WTC11 (cell line): ENCODE results near the gene NHLH2. TPM values are rescaled to one million over a fixed set of nuclear protein-coding genes. Genes with fewer than 3 reads are reported as not detected.

Experiments
- ATAC-seq: fragments of 200-7000 bp; cut with Tn5 transposase; 2 replicates; pipeline ENCODE4 v1.10.0; 2021; ENCODE audit warnings: mild to moderate bottlenecking, moderate library complexity
- CTCF ChIA-PET: fragments of 300-600 bp; sonication (Branson Sonifier 250); formaldehyde crosslinking; loops from one replicate; lab custom pipeline; 2021; ENCODE audit warnings: antibody characterized with exemption; lab: Charles Lee
- POLR2A ChIA-PET: fragments of 350-600 bp; sonication (Branson Sonifier 250); formaldehyde crosslinking; loops from one replicate; lab custom pipeline; 2021; ENCODE audit warnings: antibody characterized with exemption; lab: Charles Lee
- DNase-seq: peaks from one replicate; pipeline ENCODE4 v3.0.0; 2021; ENCODE audit warnings: low spot score
- H3K27ac Mint-ChIP-seq: 2 replicates; pipeline ENCODE4 v1.8.0; 2021; ENCODE audit warnings: mixed read lengths
- H3K27me3 Mint-ChIP-seq: 2 replicates; pipeline ENCODE4 v1.8.0; 2021; ENCODE audit warnings: low read depth, mild to moderate bottlenecking, moderate library complexity, mixed read lengths
- H3K36me3 Mint-ChIP-seq: 2 replicates; pipeline ENCODE4 v1.8.0; 2021; ENCODE audit warnings: mixed read lengths
- H3K4me1 Mint-ChIP-seq: 2 replicates; pipeline ENCODE4 v1.8.0; 2022; ENCODE audit warnings: mixed read lengths
- H3K4me3 Mint-ChIP-seq: 2 replicates; pipeline ENCODE4 v1.8.0; 2021; ENCODE audit warnings: mild to moderate bottlenecking, moderate library complexity, mixed read lengths
- H3K9me3 Mint-ChIP-seq: 2 replicates; pipeline ENCODE4 v1.8.0; 2021; ENCODE audit warnings: mixed read lengths
- EMX1 ChIP-seq: fragments of 250-450 bp; sonication (Bioruptor Pico); IDR thresholded peaks from 2 replicates; pipeline ENCODE4 v1.8.0; 2021; ENCODE audit warnings: mild to moderate bottlenecking
- GABPB1 ChIP-seq: sonication (generic); formaldehyde crosslinking; IDR thresholded peaks from 2 replicates; pipeline ENCODE4 v1.8.1; 2023; ENCODE audit warnings: mild to moderate bottlenecking, missing genetic modification reagents
- NR1H2 ChIP-seq: sonication (generic); formaldehyde crosslinking; IDR thresholded peaks from 2 replicates; pipeline ENCODE4 v1.9.0; 2021; ENCODE audit warnings: mild to moderate bottlenecking, moderate library complexity, missing genetic modification reagents
- NR3C1 ChIP-seq: sonication (generic); formaldehyde crosslinking; conservative IDR thresholded peaks from 2 replicates; pipeline ENCODE4 v1.8.1; 2023; ENCODE audit warnings: low read depth, mild to moderate bottlenecking, missing genetic modification reagents
- SMAD4 ChIP-seq: sonication (generic); formaldehyde crosslinking; IDR thresholded peaks from 2 replicates; pipeline ENCODE4 v1.8.0; 2022; ENCODE audit warnings: mild to moderate bottlenecking, missing genetic modification reagents
- SOX15 ChIP-seq: fragments of 250-450 bp; sonication (Bioruptor Pico); IDR thresholded peaks from 2 replicates; pipeline ENCODE4 v1.9.0; 2021; ENCODE audit warnings: mild to moderate bottlenecking
- ZNF121 ChIP-seq: sonication (generic); formaldehyde crosslinking; IDR thresholded peaks from 2 replicates; pipeline ENCODE4 v1.8.0; 2023; ENCODE audit warnings: missing genetic modification reagents
- ZNF671 ChIP-seq: fragments of 250-450 bp; sonication (Bioruptor Pico); IDR thresholded peaks from 2 replicates; pipeline ENCODE4 v1.8.0; 2021; ENCODE audit warnings: mild to moderate bottlenecking
- total RNA-seq: library from RNA; stranded (reverse); gene quantifications from 3 replicates; pipeline ENCODE4 v1.2.3, GENCODE V29; 2021
- TF ChIP-seq, protein P1 (sequence below): fragments of 250-450 bp; sonication (Bioruptor Pico); IDR thresholded peaks from 2 replicates; pipeline ENCODE4 v2.1.2; 2022; ENCODE audit warnings: mild to moderate bottlenecking, moderate library complexity
- TF ChIP-seq, protein P2 (sequence below): sonication (generic); formaldehyde crosslinking; IDR thresholded peaks from 2 replicates; pipeline ENCODE4 v1.8.1; 2023; ENCODE audit warnings: mild to moderate bottlenecking, missing genetic modification reagents, moderate library complexity
- TF ChIP-seq, protein P3 (sequence below): sonication (generic); formaldehyde crosslinking; IDR thresholded peaks from 2 replicates; pipeline ENCODE4 v1.8.0; 2022; ENCODE audit warnings: mild to moderate bottlenecking, missing genetic modification reagents
- TF ChIP-seq, protein P4 (sequence below): sonication (generic); formaldehyde crosslinking; IDR thresholded peaks from 2 replicates; pipeline ENCODE4 v1.8.0; 2022; ENCODE audit warnings: mild to moderate bottlenecking, missing genetic modification reagents
- TF ChIP-seq, protein P5 (sequence below): fragments of 250-450 bp; sonication (Bioruptor Pico); IDR thresholded peaks from 2 replicates; pipeline ENCODE4 v1.9.0; 2021; ENCODE audit warnings: mild to moderate bottlenecking, borderline replicate concordance
- TF ChIP-seq, protein P6 (sequence below): sonication (generic); formaldehyde crosslinking; IDR thresholded peaks from 2 replicates; pipeline ENCODE4 v1.8.1; 2023; ENCODE audit warnings: mild to moderate bottlenecking, moderate library complexity, missing genetic modification reagents
- TF ChIP-seq, protein P7 (sequence below): sonication (generic); formaldehyde crosslinking; IDR thresholded peaks from 2 replicates; pipeline ENCODE4 v1.8.0; 2022; ENCODE audit warnings: missing genetic modification reagents

NHLH2 gene
- total RNA-seq, 1 experiment from 2014 or later: 4.3 TPM

DNA sequence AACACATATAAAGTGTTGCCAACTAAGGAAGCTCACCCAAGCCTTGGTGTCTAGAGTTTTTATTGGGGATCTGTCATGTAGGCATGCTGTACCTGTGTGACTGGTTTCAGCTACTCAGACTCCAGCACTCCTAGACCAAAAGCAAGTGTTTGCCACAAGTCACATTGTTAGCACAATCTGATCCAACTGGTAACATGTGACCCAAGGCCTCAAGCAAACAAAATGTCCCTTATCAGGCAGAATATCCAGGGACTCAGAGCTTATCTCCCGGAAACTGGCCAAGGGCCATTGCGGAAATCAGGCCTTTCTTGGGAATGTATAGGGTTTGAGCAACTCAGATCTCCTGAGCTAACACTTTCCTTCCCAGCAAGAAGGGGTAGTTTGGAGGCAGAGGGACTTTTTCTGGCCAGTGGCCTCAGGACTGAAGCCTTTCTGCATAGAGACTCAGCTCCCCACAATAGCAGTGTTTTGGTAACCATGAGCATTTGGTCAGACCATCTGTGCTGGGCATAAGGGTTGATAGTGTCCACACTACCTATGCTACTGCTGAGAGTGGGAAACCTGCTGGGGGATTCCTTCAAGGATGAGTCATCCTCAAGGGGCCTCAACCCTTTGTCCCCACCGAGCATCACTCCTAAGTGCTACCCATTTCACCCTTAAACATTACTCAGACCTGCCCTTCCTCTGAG lies 29.6 kb downstream of the NHLH2 start:
- Mint-ChIP-seq H3K9me3 (peaks cover 10% of the 10 kb centered on the region), H3K27ac (no peak overlapping the region), H3K4me1 (peaks cover 14% of the 10 kb centered on the region), H3K27me3 (peaks cover 3% of the 10 kb centered on the region; the same call in 1 of the 2 replicates), H3K36me3 (peaks cover 6% of the 10 kb centered on the region), H3K4me3 (no peak overlapping the region)
- DNase-seq (no peak), ATAC-seq (no peak)
- TF ChIP-seq SMAD4 (no peak), ZNF121 (no peak), EMX1 (CRISPR knock-in tag) (no peak), NR3C1 (CRISPR knock-in tag) (no peak)
- TF ChIP-seq, protein P1, sequence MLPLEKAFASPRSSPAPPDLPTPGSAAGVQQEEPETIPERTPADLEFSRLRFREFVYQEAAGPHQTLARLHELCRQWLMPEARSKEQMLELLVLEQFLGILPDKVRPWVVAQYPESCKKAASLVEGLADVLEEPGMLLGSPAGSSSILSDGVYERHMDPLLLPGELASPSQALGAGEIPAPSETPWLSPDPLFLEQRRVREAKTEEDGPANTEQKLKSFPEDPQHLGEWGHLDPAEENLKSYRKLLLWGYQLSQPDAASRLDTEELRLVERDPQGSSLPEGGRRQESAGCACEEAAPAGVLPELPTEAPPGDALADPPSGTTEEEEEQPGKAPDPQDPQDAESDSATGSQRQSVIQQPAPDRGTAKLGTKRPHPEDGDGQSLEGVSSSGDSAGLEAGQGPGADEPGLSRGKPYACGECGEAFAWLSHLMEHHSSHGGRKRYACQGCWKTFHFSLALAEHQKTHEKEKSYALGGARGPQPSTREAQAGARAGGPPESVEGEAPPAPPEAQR (CRISPR knock-in tag): no peak
- TF ChIP-seq, protein P2, sequence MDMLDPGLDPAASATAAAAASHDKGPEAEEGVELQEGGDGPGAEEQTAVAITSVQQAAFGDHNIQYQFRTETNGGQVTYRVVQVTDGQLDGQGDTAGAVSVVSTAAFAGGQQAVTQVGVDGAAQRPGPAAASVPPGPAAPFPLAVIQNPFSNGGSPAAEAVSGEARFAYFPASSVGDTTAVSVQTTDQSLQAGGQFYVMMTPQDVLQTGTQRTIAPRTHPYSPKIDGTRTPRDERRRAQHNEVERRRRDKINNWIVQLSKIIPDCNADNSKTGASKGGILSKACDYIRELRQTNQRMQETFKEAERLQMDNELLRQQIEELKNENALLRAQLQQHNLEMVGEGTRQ: no peak
- ChIA-PET CTCF (interaction anchor here (0.6 to 1.8 kb wide), 4 partner anchors 13 to 209 kb away, joined by 3 to 9 read pairs (median 6); no protein-coding TSS in a partner anchor), POLR2A (no interaction called here)

DNA sequence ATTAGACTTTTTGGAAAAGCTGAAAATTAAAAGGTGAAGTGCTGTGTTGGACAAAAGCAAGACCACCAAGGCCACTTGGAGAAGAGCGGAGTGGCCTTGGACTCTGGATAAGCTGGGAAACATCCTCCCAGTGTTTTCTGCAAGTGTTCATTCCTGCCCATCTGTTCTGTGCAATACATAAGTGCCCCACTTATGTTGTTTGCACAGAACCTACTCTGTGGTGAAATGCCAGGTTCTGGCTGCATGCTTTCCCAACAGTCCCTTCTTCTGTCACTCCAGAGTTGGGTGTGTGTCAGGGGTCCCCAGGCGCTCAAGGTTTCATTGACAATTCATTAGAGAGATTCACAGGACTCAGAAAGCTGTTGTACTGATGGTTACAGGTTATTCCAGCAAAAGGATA lies 30.3 kb downstream of the NHLH2 start:
- CTCF ChIA-PET: interaction anchor here (0.9 to 1.8 kb wide), 3 partner anchors 13 to 210 kb away, joined by 3 to 9 read pairs (median 8); no protein-coding TSS in a partner anchor
- H3K4me1 Mint-ChIP-seq: peaks cover 21% of the 10 kb centered on the region
- ATAC-seq (no peak), DNase-seq (no peak)
- H3K27ac Mint-ChIP-seq: no peak overlapping the region
- peaks cover 6% of the 10 kb centered on the region for H3K36me3 Mint-ChIP-seq
- POLR2A ChIA-PET: interaction anchor here (0.6 kb wide), 1 partner anchor 105 kb away, joined by 5 read pairs; no protein-coding TSS in a partner anchor
- peaks cover 15% of the 10 kb centered on the region for H3K9me3 Mint-ChIP-seq
- TF ChIP-seq, protein P3, sequence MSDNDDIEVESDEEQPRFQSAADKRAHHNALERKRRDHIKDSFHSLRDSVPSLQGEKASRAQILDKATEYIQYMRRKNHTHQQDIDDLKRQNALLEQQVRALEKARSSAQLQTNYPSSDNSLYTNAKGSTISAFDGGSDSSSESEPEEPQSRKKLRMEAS (CRISPR knock-in tag): no peak
- TF ChIP-seq ZNF671 (CRISPR knock-in tag): no peak
- no peak overlapping the region for H3K4me3 Mint-ChIP-seq
- H3K27me3 Mint-ChIP-seq: peaks cover 3% of the 10 kb centered on the region; the same call in 1 of the 2 replicates

DNA sequence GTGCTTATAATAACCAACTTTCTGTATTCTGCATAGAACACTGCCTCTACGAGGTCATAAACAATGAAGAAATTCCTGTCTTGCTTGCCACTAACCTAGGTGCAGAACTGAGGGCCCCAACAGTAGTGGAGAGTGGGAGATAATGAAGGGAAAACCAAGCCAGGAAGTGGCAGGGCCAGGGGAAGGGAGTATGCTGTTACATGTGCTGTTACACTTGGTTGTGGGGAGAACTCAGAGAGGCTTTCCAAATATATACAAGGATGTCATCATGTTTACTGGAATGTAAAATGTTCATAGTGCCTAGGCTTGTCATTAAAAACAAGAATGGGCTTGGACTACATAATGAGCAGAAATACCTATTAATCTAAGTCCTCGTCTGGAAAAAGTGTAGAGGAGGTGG lies 31.1 kb downstream of the NHLH2 start:
- POLR2A ChIA-PET: interaction anchor here (0.6 kb wide), 1 partner anchor 104 kb away, joined by 5 read pairs; no protein-coding TSS in a partner anchor
- ATAC-seq (no peak), DNase-seq (no peak)
- Mint-ChIP-seq H3K9me3 (peaks cover 23% of the 10 kb centered on the region), H3K36me3 (peaks cover 6% of the 10 kb centered on the region), H3K27ac (no peak overlapping the region), H3K27me3 (peaks cover 3% of the 10 kb centered on the region; the same call in 1 of the 2 replicates), H3K4me1 (peaks cover 22% of the 10 kb centered on the region), H3K4me3 (no peak overlapping the region)
- CTCF ChIA-PET: interaction anchor here (1.3 to 1.5 kb wide), 3 partner anchors 171 to 210 kb away, joined by 3 to 6 read pairs (median 4); no protein-coding TSS in a partner anchor
- TF ChIP-seq, protein P4, sequence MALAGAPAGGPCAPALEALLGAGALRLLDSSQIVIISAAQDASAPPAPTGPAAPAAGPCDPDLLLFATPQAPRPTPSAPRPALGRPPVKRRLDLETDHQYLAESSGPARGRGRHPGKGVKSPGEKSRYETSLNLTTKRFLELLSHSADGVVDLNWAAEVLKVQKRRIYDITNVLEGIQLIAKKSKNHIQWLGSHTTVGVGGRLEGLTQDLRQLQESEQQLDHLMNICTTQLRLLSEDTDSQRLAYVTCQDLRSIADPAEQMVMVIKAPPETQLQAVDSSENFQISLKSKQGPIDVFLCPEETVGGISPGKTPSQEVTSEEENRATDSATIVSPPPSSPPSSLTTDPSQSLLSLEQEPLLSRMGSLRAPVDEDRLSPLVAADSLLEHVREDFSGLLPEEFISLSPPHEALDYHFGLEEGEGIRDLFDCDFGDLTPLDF: no peak
- TF ChIP-seq, protein P5, sequence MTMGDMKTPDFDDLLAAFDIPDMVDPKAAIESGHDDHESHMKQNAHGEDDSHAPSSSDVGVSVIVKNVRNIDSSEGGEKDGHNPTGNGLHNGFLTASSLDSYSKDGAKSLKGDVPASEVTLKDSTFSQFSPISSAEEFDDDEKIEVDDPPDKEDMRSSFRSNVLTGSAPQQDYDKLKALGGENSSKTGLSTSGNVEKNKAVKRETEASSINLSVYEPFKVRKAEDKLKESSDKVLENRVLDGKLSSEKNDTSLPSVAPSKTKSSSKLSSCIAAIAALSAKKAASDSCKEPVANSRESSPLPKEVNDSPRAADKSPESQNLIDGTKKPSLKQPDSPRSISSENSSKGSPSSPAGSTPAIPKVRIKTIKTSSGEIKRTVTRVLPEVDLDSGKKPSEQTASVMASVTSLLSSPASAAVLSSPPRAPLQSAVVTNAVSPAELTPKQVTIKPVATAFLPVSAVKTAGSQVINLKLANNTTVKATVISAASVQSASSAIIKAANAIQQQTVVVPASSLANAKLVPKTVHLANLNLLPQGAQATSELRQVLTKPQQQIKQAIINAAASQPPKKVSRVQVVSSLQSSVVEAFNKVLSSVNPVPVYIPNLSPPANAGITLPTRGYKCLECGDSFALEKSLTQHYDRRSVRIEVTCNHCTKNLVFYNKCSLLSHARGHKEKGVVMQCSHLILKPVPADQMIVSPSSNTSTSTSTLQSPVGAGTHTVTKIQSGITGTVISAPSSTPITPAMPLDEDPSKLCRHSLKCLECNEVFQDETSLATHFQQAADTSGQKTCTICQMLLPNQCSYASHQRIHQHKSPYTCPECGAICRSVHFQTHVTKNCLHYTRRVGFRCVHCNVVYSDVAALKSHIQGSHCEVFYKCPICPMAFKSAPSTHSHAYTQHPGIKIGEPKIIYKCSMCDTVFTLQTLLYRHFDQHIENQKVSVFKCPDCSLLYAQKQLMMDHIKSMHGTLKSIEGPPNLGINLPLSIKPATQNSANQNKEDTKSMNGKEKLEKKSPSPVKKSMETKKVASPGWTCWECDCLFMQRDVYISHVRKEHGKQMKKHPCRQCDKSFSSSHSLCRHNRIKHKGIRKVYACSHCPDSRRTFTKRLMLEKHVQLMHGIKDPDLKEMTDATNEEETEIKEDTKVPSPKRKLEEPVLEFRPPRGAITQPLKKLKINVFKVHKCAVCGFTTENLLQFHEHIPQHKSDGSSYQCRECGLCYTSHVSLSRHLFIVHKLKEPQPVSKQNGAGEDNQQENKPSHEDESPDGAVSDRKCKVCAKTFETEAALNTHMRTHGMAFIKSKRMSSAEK: no peak
- no peak for TF ChIP-seq SOX15 (CRISPR knock-in tag)
- no peak for TF ChIP-seq NR1H2 (CRISPR knock-in tag)
- TF ChIP-seq, protein P3 (CRISPR knock-in tag): no peak
- TF ChIP-seq, protein P6, sequence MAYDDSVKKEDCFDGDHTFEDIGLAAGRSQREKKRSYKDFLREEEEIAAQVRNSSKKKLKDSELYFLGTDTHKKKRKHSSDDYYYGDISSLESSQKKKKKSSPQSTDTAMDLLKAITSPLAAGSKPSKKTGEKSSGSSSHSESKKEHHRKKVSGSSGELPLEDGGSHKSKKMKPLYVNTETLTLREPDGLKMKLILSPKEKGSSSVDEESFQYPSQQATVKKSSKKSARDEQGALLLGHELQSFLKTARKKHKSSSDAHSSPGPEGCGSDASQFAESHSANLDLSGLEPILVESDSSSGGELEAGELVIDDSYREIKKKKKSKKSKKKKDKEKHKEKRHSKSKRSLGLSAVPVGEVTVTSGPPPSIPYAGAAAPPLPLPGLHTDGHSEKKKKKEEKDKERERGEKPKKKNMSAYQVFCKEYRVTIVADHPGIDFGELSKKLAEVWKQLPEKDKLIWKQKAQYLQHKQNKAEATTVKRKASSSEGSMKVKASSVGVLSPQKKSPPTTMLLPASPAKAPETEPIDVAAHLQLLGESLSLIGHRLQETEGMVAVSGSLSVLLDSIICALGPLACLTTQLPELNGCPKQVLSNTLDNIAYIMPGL (CRISPR knock-in tag): no peak
- no peak for TF ChIP-seq GABPB1
- TF ChIP-seq, protein P7, sequence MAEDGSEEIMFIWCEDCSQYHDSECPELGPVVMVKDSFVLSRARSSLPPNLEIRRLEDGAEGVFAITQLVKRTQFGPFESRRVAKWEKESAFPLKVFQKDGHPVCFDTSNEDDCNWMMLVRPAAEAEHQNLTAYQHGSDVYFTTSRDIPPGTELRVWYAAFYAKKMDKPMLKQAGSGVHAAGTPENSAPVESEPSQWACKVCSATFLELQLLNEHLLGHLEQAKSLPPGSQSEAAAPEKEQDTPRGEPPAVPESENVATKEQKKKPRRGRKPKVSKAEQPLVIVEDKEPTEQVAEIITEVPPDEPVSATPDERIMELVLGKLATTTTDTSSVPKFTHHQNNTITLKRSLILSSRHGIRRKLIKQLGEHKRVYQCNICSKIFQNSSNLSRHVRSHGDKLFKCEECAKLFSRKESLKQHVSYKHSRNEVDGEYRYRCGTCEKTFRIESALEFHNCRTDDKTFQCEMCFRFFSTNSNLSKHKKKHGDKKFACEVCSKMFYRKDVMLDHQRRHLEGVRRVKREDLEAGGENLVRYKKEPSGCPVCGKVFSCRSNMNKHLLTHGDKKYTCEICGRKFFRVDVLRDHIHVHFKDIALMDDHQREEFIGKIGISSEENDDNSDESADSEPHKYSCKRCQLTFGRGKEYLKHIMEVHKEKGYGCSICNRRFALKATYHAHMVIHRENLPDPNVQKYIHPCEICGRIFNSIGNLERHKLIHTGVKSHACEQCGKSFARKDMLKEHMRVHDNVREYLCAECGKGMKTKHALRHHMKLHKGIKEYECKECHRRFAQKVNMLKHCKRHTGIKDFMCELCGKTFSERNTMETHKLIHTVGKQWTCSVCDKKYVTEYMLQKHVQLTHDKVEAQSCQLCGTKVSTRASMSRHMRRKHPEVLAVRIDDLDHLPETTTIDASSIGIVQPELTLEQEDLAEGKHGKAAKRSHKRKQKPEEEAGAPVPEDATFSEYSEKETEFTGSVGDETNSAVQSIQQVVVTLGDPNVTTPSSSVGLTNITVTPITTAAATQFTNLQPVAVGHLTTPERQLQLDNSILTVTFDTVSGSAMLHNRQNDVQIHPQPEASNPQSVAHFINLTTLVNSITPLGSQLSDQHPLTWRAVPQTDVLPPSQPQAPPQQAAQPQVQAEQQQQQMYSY (CRISPR knock-in tag): no peak
